KMS-11 (cell line): ENCODE measurements around the gene PRC1.

Source experiments
- H2AFZ ChIP-seq: fragments of 200-600 bp; sonication (generic); 2 replicates; pipeline ENCODE4 v1.6.1; 2016; ENCODE audit warnings: antibody characterized with exemption, mixed run types, low read depth
- H3K27ac ChIP-seq: fragments of 200-600 bp; sonication (generic); 2 replicates; pipeline ENCODE4 v1.6.1; 2016; ENCODE audit warnings: mild to moderate bottlenecking, mixed run types
- H3K27me3 ChIP-seq: fragments of 200-600 bp; sonication (generic); 2 replicates; pipeline ENCODE4 v1.6.1; 2017; ENCODE audit warnings: mild to moderate bottlenecking, low read depth, mixed run types, moderate library complexity; ENCODE audit not compliant: insufficient read depth
- H3K36me3 ChIP-seq: fragments of 200-600 bp; sonication (generic); 2 replicates; pipeline ENCODE4 v1.6.1; 2017; ENCODE audit warnings: mild to moderate bottlenecking, mixed run types; ENCODE audit not compliant: insufficient read depth
- H3K4me1 ChIP-seq: fragments of 200-600 bp; sonication (generic); 2 replicates; pipeline ENCODE4 v1.6.1; 2016; ENCODE audit warnings: mild to moderate bottlenecking, low read depth, mixed run types; ENCODE audit not compliant: poor library complexity, severe bottlenecking
- H3K4me2 ChIP-seq: fragments of 200-600 bp; sonication (generic); 2 replicates; pipeline ENCODE4 v1.7.0; 2016; ENCODE audit warnings: mild to moderate bottlenecking, mixed run types
- H3K4me3 ChIP-seq: fragments of 200-600 bp; sonication (generic); IDR thresholded peaks from 2 replicates; pipeline ENCODE4 v1.6.1; 2017; ENCODE audit warnings: low read depth, low read length, mixed read lengths; ENCODE audit not compliant: insufficient read depth
- H3K79me2 ChIP-seq: fragments of 200-600 bp; sonication (generic); 2 replicates; pipeline ENCODE4 v1.6.1; 2016; ENCODE audit warnings: low read depth, mixed run types; ENCODE audit not compliant: insufficient read depth
- H3K9ac ChIP-seq: fragments of 200-600 bp; sonication (generic); 2 replicates; pipeline ENCODE4 v1.6.1; 2016; ENCODE audit warnings: mild to moderate bottlenecking, mixed run types
- H4K20me1 ChIP-seq: fragments of 200-600 bp; sonication (generic); 2 replicates; pipeline ENCODE4 v1.6.1; 2016; ENCODE audit warnings: mild to moderate bottlenecking, mixed run types; ENCODE audit not compliant: insufficient read depth
- CTCF ChIP-seq: fragments of 200-600 bp; sonication (generic); conservative IDR thresholded peaks from 2 replicates; pipeline ENCODE4 v1.6.1; 2017; ENCODE audit warnings: low read depth, mild to moderate bottlenecking, antibody characterized with exemption, low read length, moderate library complexity, mixed read lengths

Gene PRC1

GRCh38 chr15:90917569-90917968 lies 76.8 kb downstream of the PRC1 start:
- Histone ChIP-seq H3K36me3 (no peaks in the 10 kb centered on the region), H3K4me2 (no peak overlapping the region)
- no peak for TF ChIP-seq CTCF

GRCh38 chr15:90916461-90916860 lies 77.9 kb downstream of the PRC1 start:
- H3K36me3 ChIP-seq = no peaks in the 10 kb centered on the region
- no peak overlapping the region for H2AFZ ChIP-seq
- no peaks in the 10 kb centered on the region for H3K79me2 ChIP-seq
- no peaks in the 10 kb centered on the region for H3K27me3 ChIP-seq
- H4K20me1 ChIP-seq = no peaks in the 10 kb centered on the region
- no peak for TF ChIP-seq CTCF
- no peak overlapping the region for H3K9ac ChIP-seq
- no peak overlapping the region for H3K27ac ChIP-seq
- no peak overlapping the region for H3K4me2 ChIP-seq
- peaks cover 38% of the 10 kb centered on the region for H3K4me1 ChIP-seq
- no peak overlapping the region for H3K4me3 ChIP-seq

More at GRCh38 chr15:90917569-90917968, 76.8 kb downstream of the PRC1 start:
- Histone ChIP-seq H3K4me3 (no peak overlapping the region), H3K27me3 (no peaks in the 10 kb centered on the region), H3K79me2 (no peaks in the 10 kb centered on the region), H2AFZ (no peak overlapping the region), H3K27ac (no peak overlapping the region), H4K20me1 (no peaks in the 10 kb centered on the region), H3K4me1 (peaks cover 50% of the 10 kb centered on the region), H3K9ac (no peak overlapping the region)
